Endodermal cell (in vitro differentiated cells): ENCODE data around the gene CEP57L1. TPM values are rescaled to one million over a fixed set of nuclear protein-coding genes. Genes with fewer than 3 reads are reported as not detected.
"Not testable (repeated sequence)": the region's sequence is repeated elsewhere in the genome, so short reads cannot be mapped to it uniquely, and the experiment has no call there.

ENCODE experiments used
- DNase-seq: peaks from one replicate; pipeline ENCODE4 v3.0.0-alpha.2; 2017
- H3K27ac ChIP-seq: 2 replicates; pipeline ENCODE4 v1.5.1; 2013; ENCODE audit warnings: mild to moderate bottlenecking, low read depth, low read length, moderate library complexity
- H3K27me3 ChIP-seq: 2 replicates; pipeline ENCODE4 v1.6.1; 2013; ENCODE audit warnings: mild to moderate bottlenecking, low read length, moderate library complexity; ENCODE audit not compliant: insufficient read depth, control insufficient read depth, poor library complexity, severe bottlenecking
- H3K36me3 ChIP-seq: 2 replicates; pipeline ENCODE4 v1.7.0; 2013; ENCODE audit warnings: mild to moderate bottlenecking, low read length, moderate library complexity; ENCODE audit not compliant: control insufficient read depth, insufficient read depth
- H3K4me1 ChIP-seq: one replicate; pipeline ENCODE4 v1.7.0; 2013; ENCODE audit warnings: low read length; ENCODE audit not compliant: control insufficient read depth, insufficient read depth
- H3K4me3 ChIP-seq: 2 replicates; pipeline ENCODE4 v1.5.1; 2013; ENCODE audit warnings: mild to moderate bottlenecking, low read length, moderate library complexity
- H3K9ac ChIP-seq: 2 replicates; pipeline ENCODE4 v1.6.1; 2013; ENCODE audit warnings: mild to moderate bottlenecking, low read length, moderate library complexity; ENCODE audit not compliant: poor library complexity, severe bottlenecking; ENCODE audit errors: extremely low read depth
- H3K9me3 ChIP-seq: 2 replicates; pipeline ENCODE4 v1.6.1; 2013; ENCODE audit warnings: mild to moderate bottlenecking, low read length, moderate library complexity; ENCODE audit not compliant: control insufficient read depth
- H3K27ac Mint-ChIP-seq: 2 replicates; pipeline ENCODE4 v1.8.0; 2020; ENCODE audit warnings: mixed read lengths
- H3K27me3 Mint-ChIP-seq: 2 replicates; pipeline ENCODE4 v1.8.0; 2021; ENCODE audit warnings: mild to moderate bottlenecking, mixed read lengths; ENCODE audit not compliant: insufficient read depth
- H3K36me3 Mint-ChIP-seq: 2 replicates; pipeline ENCODE4 v1.8.0; 2020; ENCODE audit warnings: low read depth, mixed read lengths
- H3K4me1 Mint-ChIP-seq: 2 replicates; pipeline ENCODE4 v1.8.0; 2020; ENCODE audit warnings: mixed read lengths
- H3K4me3 Mint-ChIP-seq: 2 replicates; pipeline ENCODE4 v1.8.0; 2020; ENCODE audit warnings: mild to moderate bottlenecking, moderate library complexity, mixed read lengths
- H3K9me3 Mint-ChIP-seq: 2 replicates; pipeline ENCODE4 v1.8.0; 2020; ENCODE audit warnings: mild to moderate bottlenecking, mixed read lengths
- CTCF ChIP-seq: fragments of 200-600 bp; sonication (generic); conservative IDR thresholded peaks from 2 replicates; pipeline ENCODE4 v1.5.0; 2021; ENCODE audit warnings: antibody characterized with exemption, mild to moderate bottlenecking
- WGBS, 2 experiments: methylation state at CpG; one replicate each; pipeline versions ENCODE4 v1.1.5 to v1.1.7; 2013; ENCODE audit warnings: missing lambda C conversion rate in 2 of 2, mixed read lengths in 1 of 2; ENCODE audit not compliant: insufficient coverage in 1 of 2, insufficient read length in 1 of 2; 5-methylcytosine and 5-hydroxymethylcytosine counted together
- total RNA-seq, 2 donors: library from RNA; stranded (reverse); fragmentation: NEBNext Ultra II Directional in 1 of 2; extraction: Animal tissue kit (Norgen Biotek cat#: 25700) in 1 of 2; gene quantifications; 2 replicates in 1 of 2; 3 replicates in 1 of 2; pipeline ENCODE4 v1.2.1, GENCODE V29; 2021

CEP57L1 gene
- total RNA-seq, 2 donors from 2014 or later, result 8.4 to 17.6 TPM

GRCh38 chr6:109130065-109130464 lies 34.8 kb downstream of the CEP57L1 start:
- no peak for TF ChIP-seq CTCF
- no peaks in the 10 kb centered on the region for H3K4me1 Mint-ChIP-seq
- H3K4me3 Mint-ChIP-seq, result no peak overlapping the region
- no peak for DNase-seq
- Histone ChIP-seq H3K27ac (no peak overlapping the region), H3K9ac (no peak overlapping the region), H3K4me3 (no peak overlapping the region), H3K36me3 (no peaks in the 10 kb centered on the region), H3K9me3 (no peaks in the 10 kb centered on the region), H3K4me1 (no peaks in the 10 kb centered on the region), H3K27me3 (no peaks in the 10 kb centered on the region)
- no peaks in the 10 kb centered on the region for H3K27me3 Mint-ChIP-seq
- H3K27ac Mint-ChIP-seq, result no peak overlapping the region
- H3K36me3 Mint-ChIP-seq, result peaks cover 9% of the 10 kb centered on the region
- H3K9me3 Mint-ChIP-seq, result peaks cover 2% of the 10 kb centered on the region
- 98% methylated on average over 3 of the region's 3 CpGs; no CpG with 5 or more reads in 1 of the 2 experiments for WGBS, 2 experiments

- not testable (repeated sequence) for H3K4me3 ChIP-seq, DNase-seq, H3K36me3 ChIP-seq, H3K27me3 ChIP-seq, H3K9ac ChIP-seq, H3K36me3 Mint-ChIP-seq, H3K27me3 Mint-ChIP-seq, H3K27ac ChIP-seq, H3K9me3 Mint-ChIP-seq, H3K27ac Mint-ChIP-seq, H3K4me3 Mint-ChIP-seq, H3K4me1 ChIP-seq, H3K4me1 Mint-ChIP-seq, H3K9me3 ChIP-seq
- WGBS, 2 experiments, result 90% methylated on average over 1 of the region's 1 CpG; no CpG with 5 or more reads in 1 of the 2 experiments
Observed at GRCh38 chr6:109135600-109135999, 40.3 kb downstream of the CEP57L1 start.

- H3K36me3 Mint-ChIP-seq, result peaks cover 11% of the 10 kb centered on the region
- not testable (repeated sequence) for H3K9me3 ChIP-seq, H3K27ac ChIP-seq, H3K9me3 Mint-ChIP-seq, H3K9ac ChIP-seq, H3K4me1 ChIP-seq, H3K27me3 ChIP-seq, H3K27ac Mint-ChIP-seq, H3K27me3 Mint-ChIP-seq, H3K4me3 Mint-ChIP-seq, H3K36me3 ChIP-seq, H3K4me1 Mint-ChIP-seq, DNase-seq, H3K4me3 ChIP-seq
- 97 to 100% methylated on average over 3 to 4 of the region's 6 CpGs for WGBS, 2 experiments
Observed at GRCh38 chr6:109136039-109136438, 40.7 kb downstream of the CEP57L1 start.

- H3K9ac ChIP-seq, H3K4me1 ChIP-seq, H3K27me3 ChIP-seq, H3K27me3 Mint-ChIP-seq, H3K9me3 ChIP-seq, H3K27ac ChIP-seq, DNase-seq, H3K4me1 Mint-ChIP-seq, H3K27ac Mint-ChIP-seq, H3K4me3 ChIP-seq, H3K36me3 ChIP-seq, H3K9me3 Mint-ChIP-seq, H3K4me3 Mint-ChIP-seq: not testable (repeated sequence)
- 93 to 96% methylated on average over 2 to 6 of the region's 6 CpGs for WGBS, 2 experiments
- peaks cover 11% of the 10 kb centered on the region for H3K36me3 Mint-ChIP-seq
Observed at GRCh38 chr6:109136530-109136929, 41.2 kb downstream of the CEP57L1 start.
